Osteoblast (primary cell): ENCODE data around the gene LEF1. TPM values are rescaled to one million over a fixed set of nuclear protein-coding genes. Genes with fewer than 3 reads are reported as not detected.

Source experiments
- DNase-seq: peaks from one replicate; pipeline ENCODE4 v3.0.0; 2011; ENCODE audit warnings: low spot score, mixed read lengths; ENCODE audit not compliant: insufficient read length; ENCODE audit errors: missing footprints
- H2AFZ ChIP-seq: 2 replicates; pipeline ENCODE4 v1.6.0; 2011; ENCODE audit warnings: mild to moderate bottlenecking, low read length
- H3K27ac ChIP-seq: 2 replicates; pipeline ENCODE4 v1.5.1; 2011; ENCODE audit warnings: mild to moderate bottlenecking, low read depth, low read length, moderate library complexity
- H3K27me3 ChIP-seq: 2 replicates; pipeline ENCODE4 v1.6.0; 2012; ENCODE audit warnings: mild to moderate bottlenecking, control low read depth, inconsistent platforms, low read length, moderate library complexity; ENCODE audit not compliant: insufficient read depth
- H3K36me3 ChIP-seq: 2 replicates; pipeline ENCODE4 v1.5.1; 2011; ENCODE audit warnings: mild to moderate bottlenecking, low read length, control low read depth, moderate library complexity; ENCODE audit not compliant: insufficient read depth
- H3K4me1 ChIP-seq: 2 replicates; pipeline ENCODE4 v1.5.1; 2011; ENCODE audit warnings: mild to moderate bottlenecking, low read length, control low read depth, moderate library complexity; ENCODE audit not compliant: insufficient read depth
- H3K4me2 ChIP-seq: 2 replicates; pipeline ENCODE4 v1.6.0; 2011; ENCODE audit warnings: mild to moderate bottlenecking, low read length; ENCODE audit not compliant: insufficient read depth
- H3K4me3 ChIP-seq: fragments of 200-600 bp; sonication (generic); 3 replicates; pipeline ENCODE4 v1.5.1; 2012; ENCODE audit warnings: mild to moderate bottlenecking, low read length, inconsistent platforms; ENCODE audit not compliant: insufficient read depth
- H3K79me2 ChIP-seq: 2 replicates; pipeline ENCODE4 v1.6.0; 2012; ENCODE audit warnings: mild to moderate bottlenecking, low read length, control low read depth, inconsistent platforms; ENCODE audit not compliant: insufficient read depth
- H3K9me3 ChIP-seq: 2 replicates; pipeline ENCODE4 v1.5.1; 2011; ENCODE audit warnings: low read depth, low read length, control low read depth
- H4K20me1 ChIP-seq: 2 replicates; pipeline ENCODE4 v1.6.0; 2012; ENCODE audit warnings: mild to moderate bottlenecking, low read length, control low read depth; ENCODE audit not compliant: insufficient read depth
- total RNA-seq: library from RNA; depleted of rRNA; stranded (reverse); fragments of >200 nt; gene quantifications from 2 replicates; pipeline ENCODE4 v1.2.3, GENCODE V29; 2012
- TF ChIP-seq, protein P1 (sequence below): IDR thresholded peaks from 2 replicates; pipeline ENCODE4 v1.5.1; 2011; ENCODE audit warnings: mild to moderate bottlenecking, low read depth, low read length, moderate library complexity; ENCODE audit errors: extremely low read depth

LEF1 gene
- total RNA-seq, 1 donor, result 5.8 TPM

DNA sequence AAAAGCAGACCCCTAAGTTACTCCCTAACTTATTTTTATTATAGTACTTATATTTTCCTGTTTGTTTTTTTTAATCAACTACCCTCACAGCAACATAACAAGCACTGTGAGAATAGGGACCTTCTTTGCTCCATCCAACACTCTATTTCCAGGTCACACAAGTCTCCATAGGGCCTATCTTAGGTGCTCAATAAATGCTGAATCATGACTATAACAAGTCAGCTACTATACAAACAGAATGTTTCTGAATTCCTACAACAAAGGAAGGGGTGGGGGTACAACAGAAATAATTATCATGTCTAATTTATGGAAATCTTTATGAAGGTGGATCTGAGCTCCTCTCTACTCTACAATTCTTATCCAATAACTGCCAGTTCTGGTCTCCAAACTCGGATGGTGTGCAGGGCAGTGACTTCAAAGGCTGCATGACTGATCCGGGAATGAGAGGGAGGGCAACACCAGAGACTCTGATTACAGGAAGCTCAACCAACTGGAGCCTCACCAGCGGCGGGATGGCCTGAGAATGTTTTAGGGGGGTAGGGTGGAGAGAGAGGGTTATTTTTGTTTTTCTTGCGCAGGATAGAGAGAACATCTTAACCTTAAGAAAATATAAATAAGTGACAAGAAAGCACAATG is 107.9 kb downstream of the LEF1 start:
- Histone ChIP-seq H3K36me3 (no peaks in the 10 kb centered on the region), H4K20me1 (no peaks in the 10 kb centered on the region), H3K79me2 (no peaks in the 10 kb centered on the region), H3K4me2 (no peak overlapping the region), H3K27ac (no peak overlapping the region), H2AFZ (no peak overlapping the region), H3K4me1 (peaks cover 4% of the 10 kb centered on the region), H3K27me3 (no peaks in the 10 kb centered on the region), H3K4me3 (no peak overlapping the region), H3K9me3 (no peaks in the 10 kb centered on the region)
- no peak for DNase-seq
- TF ChIP-seq, protein P1, sequence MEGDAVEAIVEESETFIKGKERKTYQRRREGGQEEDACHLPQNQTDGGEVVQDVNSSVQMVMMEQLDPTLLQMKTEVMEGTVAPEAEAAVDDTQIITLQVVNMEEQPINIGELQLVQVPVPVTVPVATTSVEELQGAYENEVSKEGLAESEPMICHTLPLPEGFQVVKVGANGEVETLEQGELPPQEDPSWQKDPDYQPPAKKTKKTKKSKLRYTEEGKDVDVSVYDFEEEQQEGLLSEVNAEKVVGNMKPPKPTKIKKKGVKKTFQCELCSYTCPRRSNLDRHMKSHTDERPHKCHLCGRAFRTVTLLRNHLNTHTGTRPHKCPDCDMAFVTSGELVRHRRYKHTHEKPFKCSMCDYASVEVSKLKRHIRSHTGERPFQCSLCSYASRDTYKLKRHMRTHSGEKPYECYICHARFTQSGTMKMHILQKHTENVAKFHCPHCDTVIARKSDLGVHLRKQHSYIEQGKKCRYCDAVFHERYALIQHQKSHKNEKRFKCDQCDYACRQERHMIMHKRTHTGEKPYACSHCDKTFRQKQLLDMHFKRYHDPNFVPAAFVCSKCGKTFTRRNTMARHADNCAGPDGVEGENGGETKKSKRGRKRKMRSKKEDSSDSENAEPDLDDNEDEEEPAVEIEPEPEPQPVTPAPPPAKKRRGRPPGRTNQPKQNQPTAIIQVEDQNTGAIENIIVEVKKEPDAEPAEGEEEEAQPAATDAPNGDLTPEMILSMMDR, result no peak

DNA sequence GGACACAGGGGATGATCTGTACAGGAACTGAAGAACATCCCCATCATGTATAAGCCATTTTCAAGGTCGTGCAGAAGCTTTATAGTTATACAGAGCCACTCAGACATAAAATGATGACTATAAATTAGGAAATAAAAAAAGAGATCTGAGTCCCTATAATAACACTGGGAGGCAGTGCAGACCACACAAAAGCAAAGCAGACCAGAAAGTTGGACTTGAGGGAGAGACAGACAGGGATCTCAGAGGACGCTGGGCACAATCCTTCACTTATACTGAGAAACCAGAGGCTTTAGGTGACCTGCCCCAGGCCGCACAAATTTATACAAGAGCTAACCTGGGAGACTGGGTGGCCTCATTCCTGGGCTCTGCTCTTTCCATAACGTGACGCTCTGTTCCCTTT is 108.6 kb downstream of the LEF1 start:
- TF ChIP-seq, protein P1, result peak; percentile 57
- Histone ChIP-seq H2AFZ (no peak overlapping the region), H3K27ac (no peak overlapping the region), H3K79me2 (no peaks in the 10 kb centered on the region), H3K4me3 (no peak overlapping the region), H3K9me3 (no peaks in the 10 kb centered on the region), H3K4me1 (peaks cover 4% of the 10 kb centered on the region), H3K36me3 (no peaks in the 10 kb centered on the region), H4K20me1 (no peaks in the 10 kb centered on the region), H3K27me3 (no peaks in the 10 kb centered on the region), H3K4me2 (no peak overlapping the region)
- DNase-seq, result no peak

DNA sequence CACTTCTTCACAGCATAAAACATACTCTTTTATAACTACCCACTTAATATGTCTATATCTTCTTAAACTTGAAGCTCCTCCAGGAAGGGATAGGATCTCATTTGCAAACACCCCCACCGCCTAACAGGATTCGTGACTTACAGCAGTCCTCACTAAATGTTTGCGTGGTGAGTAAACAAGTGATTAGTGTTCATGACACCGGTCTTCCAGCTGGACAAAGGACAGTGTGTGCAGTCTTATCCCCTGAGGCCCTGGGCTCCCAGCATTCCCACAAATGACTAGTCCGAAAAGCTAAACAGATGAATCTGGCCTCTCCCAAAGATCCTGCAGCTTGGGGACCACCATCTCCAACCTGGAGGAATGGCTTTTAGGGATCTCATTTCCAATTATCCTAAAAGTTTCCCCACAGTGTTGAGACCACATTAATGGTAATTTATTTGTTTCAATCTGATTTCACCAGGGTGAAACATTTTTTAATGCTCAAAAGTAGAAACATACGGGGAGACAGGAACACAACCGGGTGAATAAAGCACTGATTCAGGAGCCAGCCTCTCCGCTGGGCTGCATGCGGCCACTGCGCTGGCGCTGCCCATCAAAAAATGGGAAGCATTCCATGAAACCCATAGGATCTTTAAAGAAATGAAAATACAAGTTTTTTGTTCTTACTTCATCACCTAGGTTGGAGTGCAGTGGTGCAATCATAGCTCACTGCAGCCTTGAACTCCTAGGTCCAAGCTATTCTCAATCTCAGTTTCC is 109.9 kb downstream of the LEF1 start:
- no peaks in the 10 kb centered on the region for H3K36me3 ChIP-seq
- H4K20me1 ChIP-seq, result no peaks in the 10 kb centered on the region
- no peak for DNase-seq
- H3K4me1 ChIP-seq, result peaks cover 4% of the 10 kb centered on the region
- no peak overlapping the region for H3K4me2 ChIP-seq
- H2AFZ ChIP-seq, result peak overlapping the region; percentile 8
- no peaks in the 10 kb centered on the region for H3K9me3 ChIP-seq
- no peak overlapping the region for H3K27ac ChIP-seq
- H3K4me3 ChIP-seq, result no peak overlapping the region
- TF ChIP-seq, protein P1, result no peak
- H3K79me2 ChIP-seq, result no peaks in the 10 kb centered on the region
- no peaks in the 10 kb centered on the region for H3K27me3 ChIP-seq

DNA sequence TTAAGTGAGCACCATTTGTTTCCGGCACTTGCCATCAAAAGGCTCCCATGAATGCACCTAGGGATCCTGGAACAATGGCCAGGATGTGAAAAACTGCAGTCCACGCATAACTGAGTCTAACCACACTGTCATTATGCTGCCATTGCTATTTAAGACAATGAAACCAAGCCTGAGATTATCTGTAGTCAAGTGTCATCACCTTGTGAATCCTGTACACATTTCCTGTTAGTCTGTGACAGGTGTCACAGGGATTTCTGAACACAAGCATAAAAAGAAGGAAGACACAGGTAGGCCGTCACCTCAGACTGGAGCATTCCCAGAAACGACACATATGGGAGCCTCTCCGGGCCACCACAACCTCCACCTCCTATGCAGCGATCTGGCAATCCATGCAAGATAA is 112.3 kb downstream of the LEF1 start:
- no peaks in the 10 kb centered on the region for H4K20me1 ChIP-seq
- H3K27me3 ChIP-seq, result no peaks in the 10 kb centered on the region
- no peak overlapping the region for H3K4me2 ChIP-seq
- peaks cover 4% of the 10 kb centered on the region for H3K4me1 ChIP-seq
- no peak for DNase-seq
- H3K36me3 ChIP-seq, result no peaks in the 10 kb centered on the region
- H2AFZ ChIP-seq, result no peak overlapping the region
- TF ChIP-seq, protein P1, result no peak
- no peaks in the 10 kb centered on the region for H3K9me3 ChIP-seq
- no peak overlapping the region for H3K27ac ChIP-seq
- H3K4me3 ChIP-seq, result no peak overlapping the region
- H3K79me2 ChIP-seq, result no peaks in the 10 kb centered on the region
